Smooth muscle cell (in vitro differentiated cells): Measurements from ENCODE around the gene TMEM62. TPM values are rescaled to one million over a fixed set of nuclear protein-coding genes. Genes with fewer than 3 reads are reported as not detected.

Source experiments
- DNase-seq: peaks from one replicate; lab custom pipeline; 2025; ENCODE audit not compliant: unreplicated experiment; lab: John Stamatoyannopoulos, UW
- H2AFZ ChIP-seq: fragments of 200-600 bp; sonication (generic); 2 replicates; pipeline ENCODE4 v1.6.0; 2016; ENCODE audit warnings: antibody characterized with exemption, low read depth, mild to moderate bottlenecking
- H3F3A ChIP-seq: fragments of 200-600 bp; sonication (generic); 2 replicates; pipeline ENCODE4 v1.6.0; 2017; ENCODE audit warnings: antibody characterized with exemption, low read depth
- H3K27ac ChIP-seq: fragments of 200-600 bp; sonication (generic); 2 replicates; pipeline ENCODE4 v1.5.1; 2016; ENCODE audit warnings: low read depth, mild to moderate bottlenecking
- H3K27me3 ChIP-seq: fragments of 200-600 bp; sonication (generic); 2 replicates; pipeline ENCODE4 v1.6.1; 2016; ENCODE audit warnings: low read depth, mild to moderate bottlenecking
- H3K36me3 ChIP-seq: fragments of 200-600 bp; sonication (generic); 2 replicates; pipeline ENCODE4 v1.5.1; 2016; ENCODE audit warnings: low read depth
- H3K4me1 ChIP-seq: fragments of 200-600 bp; sonication (generic); 2 replicates; pipeline ENCODE4 v1.5.1; 2016; ENCODE audit warnings: low read depth
- H3K4me2 ChIP-seq: fragments of 200-600 bp; sonication (generic); 2 replicates; pipeline ENCODE4 v1.6.0; 2016; ENCODE audit warnings: mild to moderate bottlenecking
- H3K4me3 ChIP-seq: fragments of 200-600 bp; sonication (generic); 2 replicates; pipeline ENCODE4 v1.5.1; 2016; ENCODE audit warnings: mild to moderate bottlenecking
- H3K79me2 ChIP-seq: fragments of 200-600 bp; sonication (generic); 2 replicates; pipeline ENCODE4 v1.6.0; 2016; ENCODE audit warnings: low read depth, mild to moderate bottlenecking
- H3K9ac ChIP-seq: fragments of 200-600 bp; sonication (generic); 2 replicates; pipeline ENCODE4 v1.6.0; 2016; ENCODE audit warnings: low read depth
- H3K9me3 ChIP-seq: fragments of 200-600 bp; sonication (generic); replicated peaks from 2 replicates; pipeline ENCODE4 v1.5.1; 2016; ENCODE audit warnings: low read depth
- H4K20me1 ChIP-seq: fragments of 200-600 bp; sonication (generic); 2 replicates; pipeline ENCODE4 v1.6.0; 2016; ENCODE audit warnings: low read depth
- WGBS: methylation state at CpG from one replicate; pipeline ENCODE4 v1.1.7; 2016; ENCODE audit warnings: low lambda C conversion rate; 5-methylcytosine and 5-hydroxymethylcytosine counted together
- polyA plus RNA-seq: library from polyadenylated mRNA; unstranded; fragments of >200 nt; fragmentation: Nextera tagmentation; extraction: Ambion mirVana; gene quantifications from 2 replicates; pipeline ENCODE4 v1.2.1, GENCODE V29; 2016
- total RNA-seq: library from RNA; depleted of rRNA; stranded (reverse); fragments of >200 nt; gene quantifications from 2 replicates; pipeline ENCODE4 v1.2.3, GENCODE V29; 2014
- TF ChIP-seq, protein P1 (sequence below): fragments of 200-600 bp; sonication (generic); IDR thresholded peaks from 2 replicates; pipeline ENCODE4 v1.5.1; 2017; ENCODE audit warnings: borderline replicate concordance, mild to moderate bottlenecking, antibody characterized with exemption; ENCODE audit not compliant: insufficient read depth, poor library complexity, severe bottlenecking

Gene TMEM62
- total and polyA plus RNA-seq, 2 experiments from 2014 or later: 3.1 to 12.0 TPM

- DNase-seq: no peak
- peak overlapping the region; percentile 39 for H3K27ac ChIP-seq
- peaks cover 100% of the 10 kb centered on the region for H4K20me1 ChIP-seq
- TF ChIP-seq, protein P1, sequence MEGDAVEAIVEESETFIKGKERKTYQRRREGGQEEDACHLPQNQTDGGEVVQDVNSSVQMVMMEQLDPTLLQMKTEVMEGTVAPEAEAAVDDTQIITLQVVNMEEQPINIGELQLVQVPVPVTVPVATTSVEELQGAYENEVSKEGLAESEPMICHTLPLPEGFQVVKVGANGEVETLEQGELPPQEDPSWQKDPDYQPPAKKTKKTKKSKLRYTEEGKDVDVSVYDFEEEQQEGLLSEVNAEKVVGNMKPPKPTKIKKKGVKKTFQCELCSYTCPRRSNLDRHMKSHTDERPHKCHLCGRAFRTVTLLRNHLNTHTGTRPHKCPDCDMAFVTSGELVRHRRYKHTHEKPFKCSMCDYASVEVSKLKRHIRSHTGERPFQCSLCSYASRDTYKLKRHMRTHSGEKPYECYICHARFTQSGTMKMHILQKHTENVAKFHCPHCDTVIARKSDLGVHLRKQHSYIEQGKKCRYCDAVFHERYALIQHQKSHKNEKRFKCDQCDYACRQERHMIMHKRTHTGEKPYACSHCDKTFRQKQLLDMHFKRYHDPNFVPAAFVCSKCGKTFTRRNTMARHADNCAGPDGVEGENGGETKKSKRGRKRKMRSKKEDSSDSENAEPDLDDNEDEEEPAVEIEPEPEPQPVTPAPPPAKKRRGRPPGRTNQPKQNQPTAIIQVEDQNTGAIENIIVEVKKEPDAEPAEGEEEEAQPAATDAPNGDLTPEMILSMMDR: no peak
- no peak overlapping the region for H3K4me3 ChIP-seq
- no peak overlapping the region for H2AFZ ChIP-seq
- peak overlapping the region; percentile 15 for H3K4me2 ChIP-seq
- H3K4me1 ChIP-seq: peaks cover 17% of the 10 kb centered on the region
- H3K9ac ChIP-seq: no peak overlapping the region
- H3F3A ChIP-seq: peaks cover 17% of the 10 kb centered on the region
- H3K27me3 ChIP-seq: no peaks in the 10 kb centered on the region
- no peaks in the 10 kb centered on the region for H3K36me3 ChIP-seq
- H3K9me3 ChIP-seq: no peaks in the 10 kb centered on the region
- H3K79me2 ChIP-seq: peaks cover 40% of the 10 kb centered on the region
- 83% methylated on average over 8 of the region's 8 CpGs for WGBS
These were observed 37.6 kb upstream of the TMEM62 start for GRCh38 chr15:43095708-43096347.

DNA sequence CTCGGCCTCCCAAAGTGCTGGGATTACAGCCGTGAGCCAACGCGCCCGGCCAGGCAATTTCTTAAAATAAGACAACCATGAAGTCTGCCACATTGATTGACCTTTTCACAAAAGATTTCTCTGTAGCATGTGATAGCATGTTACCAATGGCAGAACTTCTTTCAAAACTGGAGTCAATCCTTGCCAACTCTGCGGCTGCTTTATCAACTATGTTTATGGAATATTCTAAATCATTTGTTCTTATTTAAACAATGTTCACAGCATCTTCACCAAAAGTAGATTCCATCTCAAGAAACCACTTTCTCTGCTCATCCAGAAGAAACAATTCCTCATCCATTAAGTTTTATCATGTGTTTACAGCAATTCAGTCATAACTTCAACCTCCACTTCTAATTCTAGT, 37.0 kb upstream of the TMEM62 start:
- Histone ChIP-seq H3K4me2 (peak overlapping the region; percentile 15), H3F3A (peaks cover 18% of the 10 kb centered on the region), H3K9me3 (no peaks in the 10 kb centered on the region), H2AFZ (no peak overlapping the region), H3K27ac (no peak overlapping the region), H3K27me3 (no peaks in the 10 kb centered on the region), H3K9ac (no peak overlapping the region), H3K4me3 (no peak overlapping the region), H3K36me3 (no peaks in the 10 kb centered on the region), H3K4me1 (peaks cover 17% of the 10 kb centered on the region), H3K79me2 (peaks cover 34% of the 10 kb centered on the region), H4K20me1 (peaks cover 100% of the 10 kb centered on the region)
- 97% methylated on average over 6 of the region's 6 CpGs for WGBS
- DNase-seq: no peak
- TF ChIP-seq, protein P1: no peak

- Histone ChIP-seq H2AFZ (no peak overlapping the region), H3F3A (peaks cover 12% of the 10 kb centered on the region), H3K27ac (no peak overlapping the region), H3K4me2 (no peak overlapping the region), H3K9ac (no peak overlapping the region), H3K36me3 (no peaks in the 10 kb centered on the region), H3K9me3 (no peaks in the 10 kb centered on the region), H3K4me3 (no peak overlapping the region), H3K4me1 (peaks cover 9% of the 10 kb centered on the region), H3K27me3 (no peaks in the 10 kb centered on the region), H4K20me1 (peaks cover 94% of the 10 kb centered on the region), H3K79me2 (peaks cover 46% of the 10 kb centered on the region)
- DNase-seq: no peak
- TF ChIP-seq, protein P1: no peak
- WGBS: 98% methylated on average over 10 of the region's 10 CpGs
These were observed 34.1 kb upstream of the TMEM62 start for GRCh38 chr15:43099105-43099845.
